ENCODE results near the gene ABHD17A. TPM values are rescaled to one million over a fixed set of nuclear protein-coding genes. Genes with fewer than 3 reads are reported as not detected.

Gene ABHD17A
- total and polyA plus RNA-seq, 9 of the 15 experiments (the other 6 are each of a cell fraction or from before 2014, with no cell fraction given): 0.04 to 135 (median 21.8) TPM; not detected in 1

DNA sequence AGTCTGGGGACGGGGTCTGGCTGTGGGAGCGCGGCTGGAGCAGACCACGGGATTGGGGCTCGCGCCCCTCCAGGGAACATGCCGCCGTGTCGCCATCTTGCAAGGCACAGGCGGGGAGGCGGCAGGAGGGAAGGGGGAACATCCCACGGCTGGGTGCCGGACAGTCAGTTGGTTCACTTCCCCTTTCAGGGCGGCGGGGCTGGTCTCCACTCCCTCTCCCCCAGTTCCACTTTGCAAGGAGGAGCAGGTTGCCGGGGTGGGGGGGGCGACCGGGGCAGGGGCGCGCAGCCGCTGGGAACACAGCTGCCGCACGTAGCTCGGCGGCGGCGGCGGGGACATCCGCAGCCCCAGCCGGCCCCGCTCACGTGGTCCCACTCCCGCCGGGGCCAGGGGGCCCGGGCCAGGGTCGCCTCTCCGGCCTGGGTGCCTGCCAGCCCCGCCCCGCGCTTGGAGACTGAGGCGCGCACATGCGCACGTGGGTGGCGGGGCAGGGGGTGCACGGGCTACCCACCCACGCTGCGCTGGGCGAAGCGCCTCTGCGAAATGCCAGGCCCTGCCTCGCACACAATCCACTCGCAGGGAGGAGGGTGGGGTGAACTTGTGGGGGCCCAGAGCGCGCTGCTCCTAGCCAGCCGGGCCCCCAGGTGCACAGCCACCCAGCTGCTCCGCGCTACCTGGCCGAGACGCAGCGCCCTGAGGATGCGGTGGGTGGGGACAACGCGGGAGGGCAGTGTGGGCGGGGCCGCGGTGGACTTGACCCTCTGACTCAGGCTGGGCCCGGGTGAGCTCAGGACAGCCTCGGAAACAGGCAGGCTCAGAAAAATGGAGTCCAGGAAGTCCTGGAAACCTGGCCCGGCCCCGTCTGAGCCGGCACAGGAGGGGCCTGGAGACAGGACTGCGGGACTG, 28.3 kb downstream of the ABHD17A start (continued):
- TF ChIP-seq RREB1 (CRISPR knock-in tag; IDR thresholded peaks at IDR 0.05): peak; percentile 86; the same call in 1 of the 2 replicates
- TF ChIP-seq, protein P1, sequence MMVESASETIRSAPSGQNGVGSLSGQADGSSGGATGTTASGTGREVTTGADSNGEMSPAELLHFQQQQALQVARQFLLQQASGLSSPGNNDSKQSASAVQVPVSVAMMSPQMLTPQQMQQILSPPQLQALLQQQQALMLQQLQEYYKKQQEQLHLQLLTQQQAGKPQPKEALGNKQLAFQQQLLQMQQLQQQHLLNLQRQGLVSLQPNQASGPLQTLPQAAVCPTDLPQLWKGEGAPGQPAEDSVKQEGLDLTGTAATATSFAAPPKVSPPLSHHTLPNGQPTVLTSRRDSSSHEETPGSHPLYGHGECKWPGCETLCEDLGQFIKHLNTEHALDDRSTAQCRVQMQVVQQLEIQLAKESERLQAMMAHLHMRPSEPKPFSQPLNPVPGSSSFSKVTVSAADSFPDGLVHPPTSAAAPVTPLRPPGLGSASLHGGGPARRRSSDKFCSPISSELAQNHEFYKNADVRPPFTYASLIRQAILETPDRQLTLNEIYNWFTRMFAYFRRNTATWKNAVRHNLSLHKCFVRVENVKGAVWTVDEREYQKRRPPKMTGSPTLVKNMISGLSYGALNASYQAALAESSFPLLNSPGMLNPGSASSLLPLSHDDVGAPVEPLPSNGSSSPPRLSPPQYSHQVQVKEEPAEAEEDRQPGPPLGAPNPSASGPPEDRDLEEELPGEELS (CRISPR knock-in tag; IDR thresholded peaks at IDR 0.05; ENCODE audit: borderline replicate concordance): no peak
- TF ChIP-seq, protein P2, sequence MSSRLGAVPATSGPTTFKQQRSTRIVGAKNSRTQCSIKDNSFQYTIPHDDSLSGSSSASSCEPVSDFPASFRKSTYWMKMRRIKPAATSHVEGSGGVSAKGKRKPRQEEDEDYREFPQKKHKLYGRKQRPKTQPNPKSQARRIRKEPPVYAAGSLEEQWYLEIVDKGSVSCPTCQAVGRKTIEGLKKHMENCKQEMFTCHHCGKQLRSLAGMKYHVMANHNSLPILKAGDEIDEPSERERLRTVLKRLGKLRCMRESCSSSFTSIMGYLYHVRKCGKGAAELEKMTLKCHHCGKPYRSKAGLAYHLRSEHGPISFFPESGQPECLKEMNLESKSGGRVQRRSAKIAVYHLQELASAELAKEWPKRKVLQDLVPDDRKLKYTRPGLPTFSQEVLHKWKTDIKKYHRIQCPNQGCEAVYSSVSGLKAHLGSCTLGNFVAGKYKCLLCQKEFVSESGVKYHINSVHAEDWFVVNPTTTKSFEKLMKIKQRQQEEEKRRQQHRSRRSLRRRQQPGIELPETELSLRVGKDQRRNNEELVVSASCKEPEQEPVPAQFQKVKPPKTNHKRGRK (tag; IDR thresholded peaks at IDR 0.05): no peak
- no peak for TF ChIP-seq ETV5 (CRISPR knock-in tag; IDR thresholded peaks at IDR 0.05; ENCODE audit: low read depth)
- TF ChIP-seq HNRNPK (IDR thresholded peaks at IDR 0.05; ENCODE audit: low read depth, low read length, poor library complexity, severe bottlenecking): peak; percentile 96
- TF ChIP-seq CCAR2 (IDR thresholded peaks at IDR 0.05; ENCODE audit: low read depth, low read length): no peak
- TF ChIP-seq KAT7 (CRISPR knock-in tag; IDR thresholded peaks at IDR 0.05; ENCODE audit: borderline replicate concordance): peak; percentile 6; the same call in 1 of the 2 replicates
- no peak for TF ChIP-seq ETV6 (IDR thresholded peaks at IDR 0.05; ENCODE audit: borderline replicate concordance in 1 of 2, low read depth in 2 of 2, low read length in 1 of 2)
- TF ChIP-seq ETV6 (CRISPR knock-in tag; IDR thresholded peaks at IDR 0.05; ENCODE audit: borderline replicate concordance): no peak
- TF ChIP-seq, protein P3, sequence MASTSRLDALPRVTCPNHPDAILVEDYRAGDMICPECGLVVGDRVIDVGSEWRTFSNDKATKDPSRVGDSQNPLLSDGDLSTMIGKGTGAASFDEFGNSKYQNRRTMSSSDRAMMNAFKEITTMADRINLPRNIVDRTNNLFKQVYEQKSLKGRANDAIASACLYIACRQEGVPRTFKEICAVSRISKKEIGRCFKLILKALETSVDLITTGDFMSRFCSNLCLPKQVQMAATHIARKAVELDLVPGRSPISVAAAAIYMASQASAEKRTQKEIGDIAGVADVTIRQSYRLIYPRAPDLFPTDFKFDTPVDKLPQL (IDR thresholded peaks at IDR 0.05; ENCODE audit: extremely low read depth, insufficient read length): no peak

Data from K562 (cell line).